ENCODE data around the gene REXO4. TPM values are rescaled to one million over a fixed set of nuclear protein-coding genes. Genes with fewer than 3 reads are reported as not detected.

The REXO4 gene
- total and polyA plus RNA-seq, 10 of the 15 experiments (the other 5 are each of a cell fraction or from before 2014, with no cell fraction given): 2.7 to 43.9 (median 30.5) TPM

- TF ChIP-seq SKIL (IDR thresholded peaks at IDR 0.05; ENCODE audit: low read depth, poor library complexity, severe bottlenecking) (no peak), IRF3 (IDR thresholded peaks at IDR 0.05) (no peak), ASH2L (IDR thresholded peaks at IDR 0.05; ENCODE audit: borderline replicate concordance, low read depth) (peak; percentile 72; the same call in 1 of the 2 replicates), STAT3 (IDR thresholded peaks at IDR 0.05; ENCODE audit: low read depth, low read length) (no peak), USF1 (IDR thresholded peaks at IDR 0.05; ENCODE audit: borderline replicate concordance, extremely low read length, insufficient read depth, low read depth, low read length) (no peak), RB1 (IDR thresholded peaks at IDR 0.05; ENCODE audit: borderline replicate concordance) (0 out of 2 replicates have a peak, but pooled peaks have one; percentile 52), CHD1 (IDR thresholded peaks at IDR 0.05; ENCODE audit: low read depth, low read length) (no peak), ESRRA (IDR thresholded peaks at IDR 0.05; ENCODE audit: low read length) (no peak), IKZF1 (conservative IDR thresholded peaks at IDR 0.05) (peak; percentile 86), EZH2 (IDR thresholded peaks at IDR 0.05; ENCODE audit: borderline replicate concordance, control insufficient read depth, low read depth, low read length) (no peak), NKRF (conservative IDR thresholded peaks at IDR 0.05) (peak; percentile 96; the same call in 1 of the 2 replicates), YY1 (IDR thresholded peaks at IDR 0.05; ENCODE audit: low read depth, low read length) (peak; percentile 68; the same call in 1 of the 2 replicates), FOXK2 (IDR thresholded peaks at IDR 0.05) (no peak), SIX5 (IDR thresholded peaks at IDR 0.05; ENCODE audit: low read depth, low read length, severe bottlenecking) (no peak), TAF1 (IDR thresholded peaks at IDR 0.05; ENCODE audit: borderline replicate concordance, low read depth, low read length) (peak; percentile 90; the same call in 1 of the 2 replicates), SREBF1 (IDR thresholded peaks at IDR 0.05; ENCODE audit: low read length) (no peak), GATAD2B (conservative IDR thresholded peaks at IDR 0.05; ENCODE audit: low read depth) (peak; percentile 98), PAX8 (IDR thresholded peaks at IDR 0.05) (no peak)
Measured at GRCh38 chr9:133375724-133376654, 41.8 kb downstream of the REXO4 start, which contains the start of the genes STKLD1 and SURF4 (continued).

All from GM12878 (cell line).